GM12801 (cell line): ENCODE results near the gene RASGRF2.

Source experiments
- TF ChIP-seq, protein P1 (sequence below): IDR thresholded peaks from one replicate; pipeline ENCODE4 v1.5.1; 2011; ENCODE audit warnings: control low read depth; ENCODE audit not compliant: insufficient read length; ENCODE audit errors: extremely low read depth

Gene RASGRF2

DNA sequence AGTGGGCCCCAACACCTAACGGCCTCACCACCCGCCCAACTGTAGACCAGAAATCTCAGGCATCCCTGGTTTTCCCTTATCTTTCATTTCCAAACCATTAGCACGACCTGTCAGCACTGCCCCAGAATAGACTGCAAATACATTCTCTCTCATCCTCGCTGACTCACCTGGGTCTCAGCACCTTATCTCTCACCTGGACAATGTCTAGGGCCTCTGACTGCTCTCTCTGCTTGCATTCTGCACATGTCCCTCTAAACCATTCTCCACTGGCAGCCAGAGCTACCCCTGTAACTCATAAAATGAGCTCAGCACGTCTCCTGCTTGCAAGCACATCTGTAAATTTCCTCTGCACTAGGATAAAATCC is 285.7 kb downstream of the RASGRF2 start:
- TF ChIP-seq, protein P1, sequence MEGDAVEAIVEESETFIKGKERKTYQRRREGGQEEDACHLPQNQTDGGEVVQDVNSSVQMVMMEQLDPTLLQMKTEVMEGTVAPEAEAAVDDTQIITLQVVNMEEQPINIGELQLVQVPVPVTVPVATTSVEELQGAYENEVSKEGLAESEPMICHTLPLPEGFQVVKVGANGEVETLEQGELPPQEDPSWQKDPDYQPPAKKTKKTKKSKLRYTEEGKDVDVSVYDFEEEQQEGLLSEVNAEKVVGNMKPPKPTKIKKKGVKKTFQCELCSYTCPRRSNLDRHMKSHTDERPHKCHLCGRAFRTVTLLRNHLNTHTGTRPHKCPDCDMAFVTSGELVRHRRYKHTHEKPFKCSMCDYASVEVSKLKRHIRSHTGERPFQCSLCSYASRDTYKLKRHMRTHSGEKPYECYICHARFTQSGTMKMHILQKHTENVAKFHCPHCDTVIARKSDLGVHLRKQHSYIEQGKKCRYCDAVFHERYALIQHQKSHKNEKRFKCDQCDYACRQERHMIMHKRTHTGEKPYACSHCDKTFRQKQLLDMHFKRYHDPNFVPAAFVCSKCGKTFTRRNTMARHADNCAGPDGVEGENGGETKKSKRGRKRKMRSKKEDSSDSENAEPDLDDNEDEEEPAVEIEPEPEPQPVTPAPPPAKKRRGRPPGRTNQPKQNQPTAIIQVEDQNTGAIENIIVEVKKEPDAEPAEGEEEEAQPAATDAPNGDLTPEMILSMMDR, result no peak

DNA sequence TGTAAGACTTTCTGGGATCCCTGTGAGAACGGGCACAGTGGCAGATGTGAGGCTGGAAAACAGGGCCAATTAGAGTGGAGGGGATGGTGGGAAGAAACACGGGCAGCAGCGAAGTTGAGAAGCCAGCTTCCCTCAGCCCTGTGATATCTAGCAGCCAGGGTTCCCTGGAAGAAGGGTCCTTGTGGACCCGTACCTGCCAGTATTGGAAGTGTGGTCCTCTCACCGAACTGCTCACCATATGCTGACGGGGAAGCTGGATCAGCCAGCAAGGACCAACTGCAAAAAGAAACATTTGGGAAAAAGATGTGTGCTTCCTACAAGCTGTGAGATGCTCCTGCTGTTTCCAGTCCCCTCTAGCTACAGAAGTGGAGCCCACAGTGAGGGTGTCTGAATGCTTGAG is 286.5 kb downstream of the RASGRF2 start:
- TF ChIP-seq, protein P1, result no peak

- TF ChIP-seq, protein P1, result no peak
These were observed 287.3 kb downstream of the RASGRF2 start for GRCh38 chr5:81247441-81247972.

GRCh38 chr5:81249240-81249639 is 289.1 kb downstream of the RASGRF2 start:
- TF ChIP-seq, protein P1, result no peak

DNA sequence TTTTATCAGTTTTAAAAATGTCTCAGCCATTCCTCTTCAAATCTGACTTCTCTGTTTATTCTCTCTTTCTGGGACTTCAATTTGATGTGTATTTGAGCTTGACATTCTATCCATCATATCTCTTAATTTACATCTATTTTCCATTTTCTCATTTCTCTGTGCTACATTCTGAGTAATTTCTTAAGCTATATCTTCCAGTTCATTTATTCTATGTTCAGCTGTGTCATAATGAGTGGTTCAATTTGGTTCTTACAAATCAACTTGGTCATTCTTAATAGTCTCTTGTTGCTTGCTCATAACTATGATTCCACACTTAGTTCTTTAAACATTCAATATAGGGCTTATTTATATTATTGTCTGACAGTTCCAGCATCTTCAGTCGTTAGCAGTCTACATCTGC is 289.8 kb downstream of the RASGRF2 start:
- TF ChIP-seq, protein P1, result no peak

- TF ChIP-seq, protein P1, result no peak
These were observed 291.8 kb downstream of the RASGRF2 start for GRCh38 chr5:81251922-81252321.

GRCh38 chr5:81252904-81253303 is 292.7 kb downstream of the RASGRF2 start:
- TF ChIP-seq, protein P1, result no peak
